ENCODE measurements around the gene PRDM15. TPM values are rescaled to one million over a fixed set of nuclear protein-coding genes. Genes with fewer than 3 reads are reported as not detected.

PRDM15 gene
- total RNA-seq, 4 donors from 2014 or later: 4.7 to 12.3 (median 7.3) TPM

DNA sequence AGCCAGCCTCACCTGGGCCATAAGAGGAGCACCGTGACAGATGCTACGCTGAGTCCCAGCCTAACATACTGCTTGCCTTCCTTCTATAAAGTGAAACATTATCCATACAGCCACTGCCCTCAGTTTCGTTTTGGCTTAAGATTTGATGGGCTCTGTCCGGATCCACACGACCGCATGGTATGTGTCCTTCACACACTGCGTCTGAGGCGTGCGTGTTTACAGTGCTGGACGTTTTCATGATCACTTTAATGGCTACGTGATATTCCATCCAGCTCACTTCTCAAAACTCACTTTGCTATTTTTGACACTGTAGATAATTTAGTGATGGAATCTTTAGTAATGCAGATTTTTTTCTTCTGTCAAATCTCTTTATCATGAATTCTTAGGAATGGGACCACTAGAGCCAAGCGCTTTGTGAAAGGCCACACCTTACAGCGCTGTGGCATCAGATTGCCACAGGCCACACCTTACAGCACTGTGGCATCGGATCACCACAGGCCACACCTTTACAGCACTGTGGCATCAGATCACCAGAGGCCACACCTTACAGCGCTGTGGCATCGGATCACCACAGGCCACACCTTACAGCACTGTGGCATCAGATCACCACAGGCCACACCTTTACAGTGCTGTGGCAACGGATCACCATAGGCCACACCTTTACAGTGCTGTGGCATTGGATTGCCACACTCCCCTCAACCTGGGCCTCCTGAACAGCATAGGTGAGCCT is 47.1 kb downstream of the PRDM15 start:
- H3K27me3 ChIP-seq: no peaks in the 10 kb centered on the region
- H3K9me3 ChIP-seq: no peaks in the 10 kb centered on the region
- H3K4me1 ChIP-seq: no peaks in the 10 kb centered on the region
- DNase-seq: no peak
- intact Hi-C loops (cut with DNase I): no loop called here
- H3K27ac ChIP-seq: no peak overlapping the region
- peaks cover 7 to 9% of the 10 kb centered on the region in 2 donors for H3K36me3 ChIP-seq
- H3K4me3 ChIP-seq (replicated peaks in 1 of 3): no peak overlapping the region
- TF ChIP-seq POLR2A (IDR thresholded peaks at IDR 0.05) (no peak), CTCF (IDR thresholded peaks at IDR 0.05) (no peak)
- WGBS, 2 donors: 93 to 98% methylated on average over 17 of the region's 17 CpGs

GRCh38 chr21:41831453-41831831 is 47.7 kb downstream of the PRDM15 start:
- DNase-seq: no peak
- H3K9me3 ChIP-seq: no peaks in the 10 kb centered on the region
- no peaks in the 10 kb centered on the region for H3K27me3 ChIP-seq
- no peak overlapping the region for H3K27ac ChIP-seq
- H3K4me1 ChIP-seq: no peaks in the 10 kb centered on the region
- H3K36me3 ChIP-seq: peaks cover 2 to 6% of the 10 kb centered on the region in 2 donors
- TF ChIP-seq POLR2A (IDR thresholded peaks at IDR 0.05): no peak
- TF ChIP-seq CTCF (IDR thresholded peaks at IDR 0.05): no peak
- intact Hi-C loops (cut with DNase I): no loop called here
- 81 to 91% methylated on average over 6 to 7 of the region's 8 CpGs for WGBS, 2 donors
- H3K4me3 ChIP-seq (replicated peaks in 1 of 3): no peak overlapping the region

DNA sequence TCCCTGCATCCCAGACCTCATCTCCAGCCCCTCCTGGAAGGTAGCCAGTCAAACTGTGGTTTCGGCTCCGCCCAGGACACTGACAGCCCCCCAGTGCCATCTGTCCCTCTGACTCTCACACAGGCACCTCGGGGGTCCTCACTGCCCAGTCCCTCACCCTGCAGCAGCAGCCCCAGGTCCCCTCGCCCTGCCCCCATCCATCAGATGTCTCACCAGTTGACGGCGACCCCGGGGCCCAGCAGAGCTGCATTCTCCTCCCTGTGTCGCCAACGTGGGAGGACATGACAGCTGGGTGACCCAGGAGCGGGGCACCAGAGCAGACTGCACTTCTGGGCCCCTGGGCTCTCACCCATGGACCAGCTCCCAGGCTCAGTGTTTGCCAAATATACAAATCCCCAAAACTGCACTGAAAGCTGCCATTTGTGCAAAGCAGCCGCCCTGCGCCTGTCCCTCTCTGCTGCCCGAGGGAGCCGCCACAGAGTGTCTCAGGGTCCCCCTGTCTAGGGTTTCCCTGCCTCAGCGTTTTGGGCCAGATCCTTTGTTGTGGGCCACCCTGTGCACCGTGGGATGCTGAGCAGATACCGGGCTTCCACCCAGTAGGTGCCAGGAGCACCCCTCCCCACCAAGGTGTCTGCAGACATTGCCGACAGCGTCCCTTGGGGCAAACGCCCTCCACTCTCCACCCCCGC is 48.2 kb downstream of the PRDM15 start:
- intact Hi-C loops (cut with DNase I): no loop called here
- H3K9me3 ChIP-seq: no peaks in the 10 kb centered on the region
- peaks cover 0 to 3% of the 10 kb centered on the region in 2 donors for H3K36me3 ChIP-seq
- DNase-seq: no peak
- H3K4me1 ChIP-seq: no peaks in the 10 kb centered on the region
- H3K27ac ChIP-seq: no peak overlapping the region
- WGBS, 2 donors: 85 to 90% methylated on average over 17 to 20 of the region's 21 CpGs
- no peak for TF ChIP-seq CTCF (IDR thresholded peaks at IDR 0.05)
- TF ChIP-seq POLR2A (IDR thresholded peaks at IDR 0.05): no peak
- no peaks in the 10 kb centered on the region for H3K27me3 ChIP-seq
- H3K4me3 ChIP-seq (replicated peaks in 1 of 3): no peak overlapping the region

- 97% methylated on average over 2 of the region's 2 CpGs for WGBS, 2 donors
- no peak for DNase-seq
- TF ChIP-seq POLR2A (IDR thresholded peaks at IDR 0.05) (no peak), CTCF (IDR thresholded peaks at IDR 0.05) (no peak)
- Histone ChIP-seq H3K27ac (no peak overlapping the region), H3K4me3 (replicated peaks in 1 of 3) (no peak overlapping the region), H3K36me3 (peaks cover 0 to 3% of the 10 kb centered on the region in 2 donors), H3K27me3 (no peaks in the 10 kb centered on the region), H3K4me1 (no peaks in the 10 kb centered on the region), H3K9me3 (no peaks in the 10 kb centered on the region)
- intact Hi-C loops (cut with DNase I): no loop called here
Observed at GRCh38 chr21:41830145-41830707, 48.9 kb downstream of the PRDM15 start.

- Histone ChIP-seq H3K27me3 (no peaks in the 10 kb centered on the region), H3K27ac (no peak overlapping the region), H3K4me1 (no peaks in the 10 kb centered on the region), H3K4me3 (replicated peaks in 1 of 3) (no peak overlapping the region), H3K36me3 (peaks cover 0 to 3% of the 10 kb centered on the region in 2 donors), H3K9me3 (no peaks in the 10 kb centered on the region)
- 65% methylated on average over 3 of the region's 3 CpGs for WGBS, 2 donors
- intact Hi-C loops (cut with DNase I): loop anchor here (10.0 kb wide), 1 partner anchor 544 kb away; no protein-coding TSS in a partner anchor
- no peak for DNase-seq
- TF ChIP-seq CTCF (IDR thresholded peaks at IDR 0.05) (no peak), POLR2A (IDR thresholded peaks at IDR 0.05) (no peak)
Observed at GRCh38 chr21:41828884-41829360, 50.2 kb downstream of the PRDM15 start.

All from thyroid gland (tissue), 4 donors.